WTC11 (cell line): ENCODE measurements around the gene CFAP251. TPM values are rescaled to one million over a fixed set of nuclear protein-coding genes. Genes with fewer than 3 reads are reported as not detected.

Experiments used
- ATAC-seq: fragments of 200-7000 bp; cut with Tn5 transposase; 2 replicates; pipeline ENCODE4 v1.10.0; 2021; ENCODE audit warnings: mild to moderate bottlenecking, moderate library complexity
- CTCF ChIA-PET: fragments of 300-600 bp; sonication (Branson Sonifier 250); formaldehyde crosslinking; loops from one replicate; lab custom pipeline; 2021; ENCODE audit warnings: antibody characterized with exemption; lab: Charles Lee
- POLR2A ChIA-PET: fragments of 350-600 bp; sonication (Branson Sonifier 250); formaldehyde crosslinking; loops from one replicate; lab custom pipeline; 2021; ENCODE audit warnings: antibody characterized with exemption; lab: Charles Lee
- DNase-seq: peaks from one replicate; pipeline ENCODE4 v3.0.0; 2021; ENCODE audit warnings: low spot score
- H3K27ac Mint-ChIP-seq: 2 replicates; pipeline ENCODE4 v1.8.0; 2021; ENCODE audit warnings: mixed read lengths
- H3K27me3 Mint-ChIP-seq: 2 replicates; pipeline ENCODE4 v1.8.0; 2021; ENCODE audit warnings: low read depth, mild to moderate bottlenecking, moderate library complexity, mixed read lengths
- H3K36me3 Mint-ChIP-seq: 2 replicates; pipeline ENCODE4 v1.8.0; 2021; ENCODE audit warnings: mixed read lengths
- H3K4me1 Mint-ChIP-seq: 2 replicates; pipeline ENCODE4 v1.8.0; 2022; ENCODE audit warnings: mixed read lengths
- H3K4me3 Mint-ChIP-seq: 2 replicates; pipeline ENCODE4 v1.8.0; 2021; ENCODE audit warnings: mild to moderate bottlenecking, moderate library complexity, mixed read lengths
- H3K9me3 Mint-ChIP-seq: 2 replicates; pipeline ENCODE4 v1.8.0; 2021; ENCODE audit warnings: mixed read lengths
- E2F1 ChIP-seq: sonication (generic); formaldehyde crosslinking; IDR thresholded peaks from 2 replicates; pipeline ENCODE4 v1.8.0; 2022; ENCODE audit warnings: mild to moderate bottlenecking, missing genetic modification reagents
- E2F4 ChIP-seq: sonication (generic); formaldehyde crosslinking; IDR thresholded peaks from 2 replicates; pipeline ENCODE4 v1.8.1; 2022; ENCODE audit warnings: low read depth, mild to moderate bottlenecking, moderate library complexity, missing genetic modification reagents, borderline replicate concordance
- GABPB1 ChIP-seq: sonication (generic); formaldehyde crosslinking; IDR thresholded peaks from 2 replicates; pipeline ENCODE4 v1.8.1; 2023; ENCODE audit warnings: mild to moderate bottlenecking, missing genetic modification reagents
- HMGXB4 ChIP-seq: sonication (generic); formaldehyde crosslinking; IDR thresholded peaks from 2 replicates; pipeline ENCODE4 v1.8.1; 2023; ENCODE audit warnings: mild to moderate bottlenecking, moderate library complexity, missing genetic modification reagents
- MXD4 ChIP-seq: fragments of 250-450 bp; sonication (Bioruptor Pico); IDR thresholded peaks from 2 replicates; pipeline ENCODE4 v1.8.0; 2021; ENCODE audit warnings: mild to moderate bottlenecking, moderate library complexity, borderline replicate concordance
- NFE2L1 ChIP-seq: sonication (generic); formaldehyde crosslinking; IDR thresholded peaks from 2 replicates; pipeline ENCODE4 v1.8.1; 2023; ENCODE audit warnings: missing genetic modification reagents
- NR3C1 ChIP-seq: sonication (generic); formaldehyde crosslinking; conservative IDR thresholded peaks from 2 replicates; pipeline ENCODE4 v1.8.1; 2023; ENCODE audit warnings: low read depth, mild to moderate bottlenecking, missing genetic modification reagents
- OVOL2 ChIP-seq: fragments of 250-450 bp; sonication (Bioruptor Pico); IDR thresholded peaks from 2 replicates; pipeline ENCODE4 v1.9.0; 2021; ENCODE audit warnings: mild to moderate bottlenecking, borderline replicate concordance
- SMAD3 ChIP-seq: sonication (generic); formaldehyde crosslinking; IDR thresholded peaks from 2 replicates; pipeline ENCODE4 v1.8.0; 2022; ENCODE audit warnings: missing genetic modification reagents, mild to moderate bottlenecking, borderline replicate concordance
- USF2 ChIP-seq: sonication (generic); formaldehyde crosslinking; IDR thresholded peaks from 2 replicates; pipeline ENCODE4 v1.8.1; 2023; ENCODE audit warnings: mild to moderate bottlenecking, missing genetic modification reagents, moderate library complexity
- ZBTB21 ChIP-seq: sonication (generic); formaldehyde crosslinking; IDR thresholded peaks from 2 replicates; pipeline ENCODE4 v1.8.1; 2023; ENCODE audit warnings: mild to moderate bottlenecking, missing genetic modification reagents, borderline replicate concordance
- total RNA-seq: library from RNA; stranded (reverse); gene quantifications from 3 replicates; pipeline ENCODE4 v1.2.3, GENCODE V29; 2021
- TF ChIP-seq, protein P1 (sequence below): sonication (generic); formaldehyde crosslinking; IDR thresholded peaks from 2 replicates; pipeline ENCODE4 v1.8.1; 2023; ENCODE audit warnings: mild to moderate bottlenecking, missing genetic modification reagents
- TF ChIP-seq, protein P2 (sequence below): sonication (generic); formaldehyde crosslinking; IDR thresholded peaks from 2 replicates; pipeline ENCODE4 v1.8.0; 2022; ENCODE audit warnings: missing genetic modification reagents
- TF ChIP-seq, protein P3 (sequence below): sonication (generic); formaldehyde crosslinking; IDR thresholded peaks from 2 replicates; pipeline ENCODE4 v1.8.0; 2022; ENCODE audit warnings: mild to moderate bottlenecking, missing genetic modification reagents

The CFAP251 gene
- total RNA-seq, 1 experiment from 2014 or later, result 3.1 TPM

GRCh38 chr12:122022393-122023338, 104.3 kb downstream of the CFAP251 start:
- DNase-seq (peak; percentile 47), ATAC-seq (peak; percentile 6; the same call in 1 of the 2 replicates)
- no peak overlapping the region for H3K27ac Mint-ChIP-seq
- H3K9me3 Mint-ChIP-seq, result peaks cover 6% of the 10 kb centered on the region; the same call in 1 of the 2 replicates
- no peaks in the 10 kb centered on the region; the same call in 1 of the 2 replicates for H3K36me3 Mint-ChIP-seq
- peaks cover 21% of the 10 kb centered on the region for H3K4me1 Mint-ChIP-seq
- H3K4me3 Mint-ChIP-seq, result peak overlapping the region; percentile 75
- CTCF ChIA-PET, result interaction anchor here (0.6 to 2.8 kb wide), 3 partner anchors 105 to 337 kb away, joined by 3 to 23 read pairs (median 5); partner anchors contain the start of genes CFAP251 and RHOF
- TF ChIP-seq NFE2L1 (CRISPR knock-in tag), result 0 out of 2 replicates have a peak, but pooled peaks have one; percentile 28
- TF ChIP-seq OVOL2 (CRISPR knock-in tag), result no peak
- TF ChIP-seq, protein P1, sequence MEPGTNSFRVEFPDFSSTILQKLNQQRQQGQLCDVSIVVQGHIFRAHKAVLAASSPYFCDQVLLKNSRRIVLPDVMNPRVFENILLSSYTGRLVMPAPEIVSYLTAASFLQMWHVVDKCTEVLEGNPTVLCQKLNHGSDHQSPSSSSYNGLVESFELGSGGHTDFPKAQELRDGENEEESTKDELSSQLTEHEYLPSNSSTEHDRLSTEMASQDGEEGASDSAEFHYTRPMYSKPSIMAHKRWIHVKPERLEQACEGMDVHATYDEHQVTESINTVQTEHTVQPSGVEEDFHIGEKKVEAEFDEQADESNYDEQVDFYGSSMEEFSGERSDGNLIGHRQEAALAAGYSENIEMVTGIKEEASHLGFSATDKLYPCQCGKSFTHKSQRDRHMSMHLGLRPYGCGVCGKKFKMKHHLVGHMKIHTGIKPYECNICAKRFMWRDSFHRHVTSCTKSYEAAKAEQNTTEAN (CRISPR knock-in tag), result 0 out of 2 replicates have a peak, but pooled peaks have one; percentile 26
- TF ChIP-seq, all 79 proteins: peak for 2
- POLR2A ChIA-PET, result no interaction called here
- H3K27me3 Mint-ChIP-seq, result peaks cover 37% of the 10 kb centered on the region

DNA sequence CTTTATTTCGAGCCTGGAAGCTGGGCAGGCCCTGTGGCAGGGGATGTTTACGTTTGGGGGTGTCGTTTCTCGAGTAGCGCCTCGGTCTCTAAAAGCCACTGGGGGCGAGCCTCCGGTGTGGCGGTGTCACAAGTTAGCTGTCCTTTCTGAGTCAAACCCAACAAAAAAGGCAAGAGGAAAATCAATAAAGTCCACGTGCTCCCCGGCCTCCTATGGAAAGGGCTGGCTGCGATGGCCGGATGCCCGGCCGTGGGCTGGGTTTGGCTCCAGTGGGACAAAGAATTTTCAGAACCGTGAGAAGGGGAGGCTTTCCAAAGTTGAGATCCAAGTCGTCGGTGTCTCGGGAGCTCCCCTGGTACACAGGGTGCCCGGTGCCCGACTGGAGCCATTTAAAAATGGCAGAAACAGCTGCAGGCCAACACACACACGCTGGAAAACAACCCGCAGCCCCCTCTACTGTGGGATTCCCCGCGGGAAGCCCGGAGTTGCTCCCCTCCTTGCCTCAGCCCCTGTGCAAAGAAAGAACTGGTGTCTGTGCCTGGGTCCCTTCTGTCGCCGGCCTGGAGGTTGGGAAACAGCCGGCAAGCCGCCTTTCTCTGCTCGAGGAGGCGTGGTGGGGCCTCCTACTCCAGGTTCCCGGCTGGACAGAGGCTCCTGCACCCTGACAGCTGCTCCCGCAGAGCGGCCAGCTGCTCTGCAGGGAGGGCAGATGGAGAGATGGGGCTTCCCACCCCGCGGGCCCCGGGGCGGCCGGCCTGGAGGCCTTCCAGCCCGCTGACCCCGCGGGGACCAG, 105.1 kb downstream of the CFAP251 start:
- peak overlapping the region; percentile 75 for H3K4me3 Mint-ChIP-seq
- ChIA-PET POLR2A (no interaction called here), CTCF (interaction anchor here (0.9 to 3.2 kb wide), 4 partner anchors 105 to 229 kb away, joined by 4 to 23 read pairs (median 8); partner anchors contain the start of genes CFAP251 and RHOF)
- no peak for TF ChIP-seq E2F1 (CRISPR knock-in tag)
- TF ChIP-seq, protein P2, sequence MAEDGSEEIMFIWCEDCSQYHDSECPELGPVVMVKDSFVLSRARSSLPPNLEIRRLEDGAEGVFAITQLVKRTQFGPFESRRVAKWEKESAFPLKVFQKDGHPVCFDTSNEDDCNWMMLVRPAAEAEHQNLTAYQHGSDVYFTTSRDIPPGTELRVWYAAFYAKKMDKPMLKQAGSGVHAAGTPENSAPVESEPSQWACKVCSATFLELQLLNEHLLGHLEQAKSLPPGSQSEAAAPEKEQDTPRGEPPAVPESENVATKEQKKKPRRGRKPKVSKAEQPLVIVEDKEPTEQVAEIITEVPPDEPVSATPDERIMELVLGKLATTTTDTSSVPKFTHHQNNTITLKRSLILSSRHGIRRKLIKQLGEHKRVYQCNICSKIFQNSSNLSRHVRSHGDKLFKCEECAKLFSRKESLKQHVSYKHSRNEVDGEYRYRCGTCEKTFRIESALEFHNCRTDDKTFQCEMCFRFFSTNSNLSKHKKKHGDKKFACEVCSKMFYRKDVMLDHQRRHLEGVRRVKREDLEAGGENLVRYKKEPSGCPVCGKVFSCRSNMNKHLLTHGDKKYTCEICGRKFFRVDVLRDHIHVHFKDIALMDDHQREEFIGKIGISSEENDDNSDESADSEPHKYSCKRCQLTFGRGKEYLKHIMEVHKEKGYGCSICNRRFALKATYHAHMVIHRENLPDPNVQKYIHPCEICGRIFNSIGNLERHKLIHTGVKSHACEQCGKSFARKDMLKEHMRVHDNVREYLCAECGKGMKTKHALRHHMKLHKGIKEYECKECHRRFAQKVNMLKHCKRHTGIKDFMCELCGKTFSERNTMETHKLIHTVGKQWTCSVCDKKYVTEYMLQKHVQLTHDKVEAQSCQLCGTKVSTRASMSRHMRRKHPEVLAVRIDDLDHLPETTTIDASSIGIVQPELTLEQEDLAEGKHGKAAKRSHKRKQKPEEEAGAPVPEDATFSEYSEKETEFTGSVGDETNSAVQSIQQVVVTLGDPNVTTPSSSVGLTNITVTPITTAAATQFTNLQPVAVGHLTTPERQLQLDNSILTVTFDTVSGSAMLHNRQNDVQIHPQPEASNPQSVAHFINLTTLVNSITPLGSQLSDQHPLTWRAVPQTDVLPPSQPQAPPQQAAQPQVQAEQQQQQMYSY (CRISPR knock-in tag), result no peak
- peak; percentile 10; the same call in 1 of the 2 replicates for TF ChIP-seq GABPB1 (CRISPR knock-in tag)
- peak; percentile 49; the same call in 1 of the 2 replicates for TF ChIP-seq HMGXB4
- no peak for TF ChIP-seq ZBTB21 (CRISPR knock-in tag)
- TF ChIP-seq NR3C1, result no peak
- no peak for TF ChIP-seq E2F4 (CRISPR knock-in tag)
- no peak for TF ChIP-seq MXD4
- no peak for TF ChIP-seq USF2 (CRISPR knock-in tag)
- TF ChIP-seq, protein P3, sequence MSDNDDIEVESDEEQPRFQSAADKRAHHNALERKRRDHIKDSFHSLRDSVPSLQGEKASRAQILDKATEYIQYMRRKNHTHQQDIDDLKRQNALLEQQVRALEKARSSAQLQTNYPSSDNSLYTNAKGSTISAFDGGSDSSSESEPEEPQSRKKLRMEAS, result peak; percentile 30; the same call in 1 of the 2 replicates
- TF ChIP-seq SMAD3 (CRISPR knock-in tag), result no peak
- H3K27ac Mint-ChIP-seq, result no peak overlapping the region
- DNase-seq (peak; percentile 44), ATAC-seq (peak; percentile 7; the same call in 1 of the 2 replicates)
- peaks cover 24% of the 10 kb centered on the region for H3K4me1 Mint-ChIP-seq
- peaks cover 1% of the 10 kb centered on the region; the same call in 1 of the 2 replicates for H3K9me3 Mint-ChIP-seq
- peaks cover 36% of the 10 kb centered on the region for H3K27me3 Mint-ChIP-seq
- no peaks in the 10 kb centered on the region for H3K36me3 Mint-ChIP-seq
